GM06990 (cell line): ENCODE results near the gene ETS1.

Experiments
- DNase-seq: peaks from one replicate; pipeline ENCODE4 v3.0.0-alpha.2; 2011; ENCODE audit not compliant: insufficient read length; ENCODE audit errors: extremely low read depth
- H3K27me3 ChIP-seq: replicated peaks from 2 replicates; pipeline ENCODE4 v1.6.0; 2011; ENCODE audit warnings: low read length; ENCODE audit not compliant: control insufficient read depth, insufficient read depth
- H3K36me3 ChIP-seq: 2 replicates; pipeline ENCODE4 v1.5.1; 2011; ENCODE audit warnings: low read length; ENCODE audit not compliant: control insufficient read depth, insufficient read depth
- H3K4me3 ChIP-seq: replicated peaks from 2 replicates; pipeline ENCODE4 v1.5.1; 2011; ENCODE audit warnings: low read depth, mild to moderate bottlenecking, control low read depth, low read length
- CTCF ChIP-seq: IDR thresholded peaks from 2 replicates; pipeline ENCODE4 v1.5.1; 2011; ENCODE audit warnings: low read length, control low read depth, mild to moderate bottlenecking, inconsistent platforms; ENCODE audit not compliant: insufficient read depth, poor library complexity, severe bottlenecking

The ETS1 gene

GRCh38 chr11:128493570-128493965, 93.8 kb downstream of the ETS1 start:
- H3K36me3 ChIP-seq, result peaks cover 11% of the 10 kb centered on the region
- H3K4me3 ChIP-seq, result no peak overlapping the region
- no peak for DNase-seq
- no peak for TF ChIP-seq CTCF
- no peaks in the 10 kb centered on the region for H3K27me3 ChIP-seq

DNA sequence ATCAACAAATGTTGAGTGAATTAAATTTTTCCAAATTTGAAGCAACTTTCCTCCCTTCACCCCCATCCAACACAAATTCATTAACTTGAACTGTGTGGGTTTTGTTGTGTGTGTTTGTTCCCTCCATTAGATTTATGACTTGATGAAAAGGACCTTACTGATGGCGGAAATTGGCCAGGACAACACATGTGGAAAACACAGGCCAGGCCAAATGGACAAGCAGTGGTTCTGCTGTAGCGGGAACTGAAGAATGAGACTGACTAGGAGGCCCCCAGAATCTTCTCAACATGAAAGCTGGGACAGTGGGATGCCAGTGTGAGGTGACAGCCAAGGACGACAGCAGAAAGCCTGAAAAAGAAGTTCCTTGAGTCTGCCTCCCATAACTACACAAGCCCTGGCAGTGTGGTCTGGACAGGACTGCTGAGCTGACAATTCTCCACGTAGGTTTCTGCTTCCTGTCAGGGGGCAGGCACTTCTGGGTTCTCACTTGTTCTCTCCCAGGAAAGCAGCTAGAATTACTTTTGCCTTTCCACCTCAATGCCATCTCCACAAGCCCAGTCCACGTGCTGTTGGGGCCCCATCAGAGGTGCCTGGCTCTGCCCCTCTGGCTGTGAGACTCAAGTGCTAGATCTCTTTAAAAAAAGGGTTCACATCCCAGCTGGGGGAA, 94.3 kb downstream of the ETS1 start:
- Histone ChIP-seq H3K36me3 (peaks cover 14% of the 10 kb centered on the region), H3K27me3 (no peaks in the 10 kb centered on the region), H3K4me3 (no peak overlapping the region)
- TF ChIP-seq CTCF, result no peak
- no peak for DNase-seq

DNA sequence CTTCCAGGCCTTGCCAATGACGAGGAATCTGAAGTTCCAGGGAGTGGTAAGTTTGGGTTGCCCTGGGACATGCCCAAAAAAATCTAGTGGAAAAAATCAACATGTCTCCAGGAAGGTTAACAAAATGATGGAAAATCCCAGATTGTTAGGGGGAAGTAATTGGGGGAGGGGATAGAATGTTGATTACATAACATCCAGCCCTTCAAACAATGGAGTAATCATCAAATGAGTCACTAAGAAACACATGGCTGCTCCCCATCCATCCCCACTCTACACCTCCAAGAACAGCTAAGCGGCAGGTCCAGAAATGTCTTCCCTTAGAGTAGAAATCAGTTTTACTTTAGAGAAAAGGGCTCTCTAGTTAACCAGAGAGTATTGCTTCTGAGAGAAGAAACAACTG, 94.9 kb downstream of the ETS1 start:
- TF ChIP-seq CTCF, result no peak
- no peak overlapping the region for H3K4me3 ChIP-seq
- peaks cover 16% of the 10 kb centered on the region for H3K36me3 ChIP-seq
- no peaks in the 10 kb centered on the region for H3K27me3 ChIP-seq
- DNase-seq, result no peak

DNA sequence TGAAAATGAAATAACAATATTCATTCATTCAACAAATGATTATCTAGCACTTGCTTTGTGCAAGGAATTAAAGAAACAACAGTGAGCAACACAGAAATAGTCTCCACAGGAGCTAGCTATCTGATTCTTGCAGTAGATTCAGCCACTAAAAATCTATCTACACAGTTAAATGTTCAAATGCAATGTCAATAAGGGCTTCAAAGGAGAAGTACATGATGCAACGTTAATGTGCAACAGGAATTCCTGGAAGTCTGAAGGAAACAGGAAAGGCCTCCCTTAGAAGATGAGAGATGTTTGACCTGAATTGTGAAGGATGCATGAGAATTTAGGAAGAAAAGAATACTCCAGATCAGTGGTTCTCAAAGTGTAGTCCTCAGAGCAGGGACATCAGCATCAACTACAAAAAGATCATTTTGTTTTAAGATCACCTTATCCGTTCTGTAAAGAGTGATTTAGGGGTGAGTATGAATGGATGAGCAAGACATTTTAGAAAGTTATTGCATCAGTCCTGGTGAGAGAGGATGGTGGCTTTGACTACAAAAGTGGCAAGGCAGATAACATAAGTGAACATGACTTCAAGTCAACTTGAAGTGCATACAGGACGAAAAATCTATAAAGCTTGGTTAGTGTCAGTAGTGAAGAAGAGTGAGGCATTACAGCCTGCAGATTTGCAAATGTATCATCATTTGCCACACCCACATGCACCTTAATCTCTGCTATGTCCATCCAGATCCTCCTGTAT, 96.0 kb downstream of the ETS1 start:
- no peak for DNase-seq
- Histone ChIP-seq H3K36me3 (peaks cover 20% of the 10 kb centered on the region), H3K27me3 (no peaks in the 10 kb centered on the region), H3K4me3 (no peak overlapping the region)
- TF ChIP-seq CTCF, result no peak

- no peak for TF ChIP-seq CTCF
- peaks cover 21% of the 10 kb centered on the region for H3K36me3 ChIP-seq
- no peak overlapping the region for H3K4me3 ChIP-seq
These were observed 97.3 kb downstream of the ETS1 start for GRCh38 chr11:128490092-128490491.

GRCh38 chr11:128488471-128488870, 98.9 kb downstream of the ETS1 start:
- no peak for DNase-seq
- no peak for TF ChIP-seq CTCF
- Histone ChIP-seq H3K36me3 (peaks cover 27% of the 10 kb centered on the region), H3K27me3 (no peaks in the 10 kb centered on the region), H3K4me3 (no peak overlapping the region)

More at GRCh38 chr11:128490092-128490491, 97.3 kb downstream of the ETS1 start:
- DNase-seq, result no peak
- no peaks in the 10 kb centered on the region for H3K27me3 ChIP-seq
